GM23338 (cell line): Measurements from ENCODE around the gene SNTB2. TPM values are rescaled to one million over a fixed set of nuclear protein-coding genes. Genes with fewer than 3 reads are reported as not detected.

Experiments
- ATAC-seq: fragments of 200-7000 bp; cut with Tn5 transposase; 3 replicates; pipeline ENCODE4 v1.9.1; 2020
- DNase-seq: peaks from one replicate; pipeline ENCODE4 v3.0.0-alpha.2; 2015; ENCODE audit warnings: low spot score
- H2AFZ ChIP-seq: fragments of 200-600 bp; sonication (generic); 2 replicates; pipeline ENCODE4 v1.8.0; 2016; ENCODE audit warnings: antibody characterized with exemption, mild to moderate bottlenecking, moderate library complexity
- H3F3A ChIP-seq: fragments of 200-600 bp; sonication (generic); replicated peaks from 2 replicates; pipeline ENCODE4 v1.8.0; 2017; ENCODE audit warnings: antibody characterized with exemption, mixed run types, low read depth
- H3K27ac ChIP-seq: fragments of 200-600 bp; sonication (generic); 2 replicates; pipeline ENCODE4 v1.6.1; 2016; ENCODE audit warnings: low read depth
- H3K27me3 ChIP-seq: fragments of 200-600 bp; sonication (generic); 2 replicates; pipeline ENCODE4 v1.8.0; 2016; ENCODE audit warnings: mild to moderate bottlenecking, mixed run types, moderate library complexity; ENCODE audit not compliant: insufficient read depth
- H3K36me3 ChIP-seq: fragments of 200-600 bp; sonication (generic); 2 replicates; pipeline ENCODE4 v1.8.0; 2016; ENCODE audit warnings: mild to moderate bottlenecking; ENCODE audit not compliant: insufficient read depth
- H3K4me1 ChIP-seq: fragments of 200-600 bp; sonication (generic); 2 replicates; pipeline ENCODE4 v1.8.0; 2016; ENCODE audit warnings: mild to moderate bottlenecking, moderate library complexity; ENCODE audit not compliant: insufficient read depth
- H3K4me2 ChIP-seq: fragments of 200-600 bp; sonication (generic); 2 replicates; pipeline ENCODE4 v1.7.1; 2017; ENCODE audit warnings: mixed run types
- H3K4me3 ChIP-seq: fragments of 200-600 bp; sonication (generic); 2 replicates; pipeline ENCODE4 v1.6.1; 2016; ENCODE audit warnings: mixed run types
- H3K79me2 ChIP-seq: fragments of 200-600 bp; sonication (generic); replicated peaks from 2 replicates; pipeline ENCODE4 v1.8.0; 2017; ENCODE audit warnings: mild to moderate bottlenecking; ENCODE audit not compliant: insufficient read depth
- H3K9me2 ChIP-seq: fragments of 200-600 bp; sonication (generic); 2 replicates; pipeline ENCODE4 v1.8.0; 2017; ENCODE audit not compliant: insufficient read depth
- H4K20me1 ChIP-seq: fragments of 200-600 bp; sonication (generic); replicated peaks from 2 replicates; pipeline ENCODE4 v1.8.0; 2017; ENCODE audit warnings: mild to moderate bottlenecking; ENCODE audit not compliant: insufficient read depth
- H3K27ac Mint-ChIP-seq: 2 replicates; pipeline ENCODE4 v1.8.0; 2020; ENCODE audit warnings: inconsistent platforms, mild to moderate bottlenecking, moderate library complexity, mixed read lengths
- H3K27me3 Mint-ChIP-seq: 3 replicates; pipeline ENCODE4 v1.8.0; 2022; ENCODE audit warnings: low read depth, mild to moderate bottlenecking, moderate library complexity, mixed read lengths, inconsistent platforms; ENCODE audit not compliant: insufficient read depth, poor library complexity
- H3K36me3 Mint-ChIP-seq: 3 replicates; pipeline ENCODE4 v1.8.0; 2021; ENCODE audit warnings: low read depth, mild to moderate bottlenecking, inconsistent platforms, moderate library complexity, mixed read lengths
- H3K4me1 Mint-ChIP-seq: 3 replicates; pipeline ENCODE4 v1.8.0; 2020; ENCODE audit warnings: mild to moderate bottlenecking, inconsistent platforms, mixed read lengths
- H3K4me3 Mint-ChIP-seq: 3 replicates; pipeline ENCODE4 v1.8.0; 2021; ENCODE audit warnings: moderate library complexity, mild to moderate bottlenecking, inconsistent platforms, mixed read lengths
- H3K9me3 Mint-ChIP-seq: 3 replicates; pipeline ENCODE4 v1.8.0; 2020; ENCODE audit warnings: moderate library complexity, mild to moderate bottlenecking, inconsistent platforms, mixed read lengths
- CREB1 ChIP-seq: fragments of 250-450 bp; sonication (Bioruptor Pico); IDR thresholded peaks from 2 replicates; pipeline ENCODE4 v1.5.0; 2020; ENCODE audit warnings: low read depth, mild to moderate bottlenecking, moderate library complexity
- ETS1 ChIP-seq: IDR thresholded peaks from 2 replicates; pipeline ENCODE4 v1.6.1; 2016; ENCODE audit warnings: antibody characterized with exemption
- EZH2 ChIP-seq: fragments of 200-600 bp; sonication (generic); IDR thresholded peaks from one replicate; pipeline ENCODE4 v1.8.0; 2017; ENCODE audit warnings: antibody characterized with exemption, mild to moderate bottlenecking, low read depth; ENCODE audit not compliant: unreplicated experiment
- EZH2phosphoT487 ChIP-seq: fragments of 200-600 bp; sonication (generic); IDR thresholded peaks from one replicate; pipeline ENCODE4 v1.8.1; 2018; ENCODE audit warnings: antibody characterized with exemption; ENCODE audit not compliant: unreplicated experiment
- JUNB ChIP-seq: IDR thresholded peaks from one replicate; pipeline ENCODE4 v1.6.1; 2016; ENCODE audit warnings: antibody characterized with exemption; ENCODE audit not compliant: unreplicated experiment
- NANOG ChIP-seq: IDR thresholded peaks from 2 replicates; pipeline ENCODE4 v1.6.1; 2016; ENCODE audit warnings: antibody characterized with exemption, borderline replicate concordance
- POLR2AphosphoS5 ChIP-seq: IDR thresholded peaks from 2 replicates; pipeline ENCODE4 v1.6.1; 2016; ENCODE audit warnings: antibody characterized with exemption, low read depth
- STAT1 ChIP-seq: IDR thresholded peaks from one replicate; pipeline ENCODE4 v1.6.1; 2016; ENCODE audit warnings: antibody characterized with exemption; ENCODE audit not compliant: unreplicated experiment
- ZNF114 ChIP-seq: fragments of 250-450 bp; sonication (Bioruptor Pico); IDR thresholded peaks from 2 replicates; pipeline ENCODE4 v1.5.0; 2020; ENCODE audit warnings: mild to moderate bottlenecking, moderate library complexity
- ZNF331 ChIP-seq: fragments of 250-450 bp; sonication (Bioruptor Pico); IDR thresholded peaks from 2 replicates; pipeline ENCODE4 v1.5.0; 2020; ENCODE audit warnings: low read depth, mild to moderate bottlenecking, moderate library complexity
- ZNF462 ChIP-seq: fragments of 250-450 bp; sonication (Bioruptor Pico); IDR thresholded peaks from 2 replicates; pipeline ENCODE4 v1.5.0; 2020; ENCODE audit warnings: mild to moderate bottlenecking, moderate library complexity
- polyA plus RNA-seq: library from polyadenylated mRNA; unstranded; fragments of >200 nt; fragmentation: Nextera tagmentation; extraction: Ambion mirVana; gene quantifications from 2 replicates; pipeline ENCODE4 v1.2.1, GENCODE V29; 2016
- total RNA-seq: library from RNA; depleted of rRNA; stranded (reverse); fragments of >200 nt; shearing (Covaris generic); gene quantifications from 2 replicates; pipeline ENCODE4 v1.2.3, GENCODE V29; 2014

SNTB2 gene
- total and polyA plus RNA-seq, 2 experiments from 2014 or later: 4.8 to 42.7 TPM

- no peak for TF ChIP-seq ETS1
- TF ChIP-seq ZNF114 (CRISPR knock-in tag): no peak
- TF ChIP-seq STAT1: no peak
- no peak for TF ChIP-seq EZH2
- no peak for TF ChIP-seq JUNB
- TF ChIP-seq CREB1: no peak
- TF ChIP-seq ZNF462 (CRISPR knock-in tag): no peak
- TF ChIP-seq EZH2phosphoT487: no peak
- no peak for TF ChIP-seq NANOG
- no peak for TF ChIP-seq POLR2AphosphoS5
- no peak for TF ChIP-seq ZNF331 (CRISPR knock-in tag)
- H3K27me3 ChIP-seq: no peaks in the 10 kb centered on the region
- H3K4me3 ChIP-seq: no peak overlapping the region
- Mint-ChIP-seq H3K9me3 (no peaks in the 10 kb centered on the region), H3K36me3 (no peaks in the 10 kb centered on the region), H3K27ac (no peak overlapping the region), H3K4me3 (no peak overlapping the region), H3K27me3 (no peaks in the 10 kb centered on the region), H3K4me1 (no peaks in the 10 kb centered on the region)
- H4K20me1 ChIP-seq: peaks cover 8% of the 10 kb centered on the region; the same call in 1 of the 2 replicates
- H3K4me2 ChIP-seq: no peak overlapping the region
- no peaks in the 10 kb centered on the region for H3K9me2 ChIP-seq
- 0 out of 2 replicates have a peak, but pooled peaks cover 3% of the 10 kb centered on the region for H3F3A ChIP-seq
- no peaks in the 10 kb centered on the region for H3K36me3 ChIP-seq
- no peaks in the 10 kb centered on the region for H3K4me1 ChIP-seq
- no peak overlapping the region for H2AFZ ChIP-seq
- ATAC-seq: no peak
- peaks cover 26% of the 10 kb centered on the region for H3K79me2 ChIP-seq
- no peak for DNase-seq
- H3K27ac ChIP-seq: no peak overlapping the region
Observed at GRCh38 chr16:69236319-69236718, 49.4 kb downstream of the SNTB2 start.
